Measurements from ENCODE around the gene DOCK4.

The DOCK4 gene

GRCh38 chr7:111744501-111745155 is 461.6 kb downstream of the DOCK4 start:
- DNase-seq, result no peak

- DNase-seq, result no peak
These were observed 462.9 kb downstream of the DOCK4 start for GRCh38 chr7:111743244-111743847.

DNA sequence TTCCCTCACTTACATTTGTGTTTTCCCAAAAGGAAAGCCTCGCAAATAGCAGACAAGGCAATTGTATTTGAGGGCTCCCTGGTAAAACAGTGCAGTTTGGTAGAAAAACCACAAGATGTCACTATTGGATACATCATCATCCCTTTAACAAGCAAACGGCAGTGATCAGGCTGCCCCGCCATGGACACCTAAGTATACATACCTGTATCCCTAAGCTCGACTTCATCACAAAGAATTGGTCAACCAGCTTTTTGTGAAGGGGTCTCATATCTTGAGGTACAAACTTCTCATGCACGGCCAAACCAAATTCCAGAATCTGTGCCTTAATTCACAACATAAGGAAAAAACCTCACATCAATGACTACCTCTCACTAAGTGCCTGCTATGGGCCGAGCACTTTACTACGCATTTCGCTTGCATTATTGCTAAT is 464.4 kb downstream of the DOCK4 start:
- DNase-seq, result no peak

GRCh38 chr7:111740942-111741341 is 465.3 kb downstream of the DOCK4 start:
- no peak for DNase-seq

DNA sequence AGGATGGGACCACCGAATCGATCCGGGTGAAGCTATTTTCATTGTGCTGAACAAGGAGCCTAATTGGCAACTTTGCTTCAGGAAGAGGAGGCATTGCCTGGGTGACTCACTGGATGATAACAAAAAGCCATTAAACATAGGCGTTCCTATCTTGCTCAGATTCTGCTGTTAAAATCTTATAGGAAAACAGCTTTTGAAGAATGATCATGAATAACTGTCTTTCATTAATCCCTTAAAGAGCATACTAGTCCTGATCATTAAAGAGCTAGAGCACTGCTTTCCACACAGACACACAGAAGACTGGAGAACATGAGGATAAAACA is 469.7 kb downstream of the DOCK4 start:
- no peak for DNase-seq

GRCh38 chr7:111735661-111736551 is 470.3 kb downstream of the DOCK4 start:
- no peak for DNase-seq

DNA sequence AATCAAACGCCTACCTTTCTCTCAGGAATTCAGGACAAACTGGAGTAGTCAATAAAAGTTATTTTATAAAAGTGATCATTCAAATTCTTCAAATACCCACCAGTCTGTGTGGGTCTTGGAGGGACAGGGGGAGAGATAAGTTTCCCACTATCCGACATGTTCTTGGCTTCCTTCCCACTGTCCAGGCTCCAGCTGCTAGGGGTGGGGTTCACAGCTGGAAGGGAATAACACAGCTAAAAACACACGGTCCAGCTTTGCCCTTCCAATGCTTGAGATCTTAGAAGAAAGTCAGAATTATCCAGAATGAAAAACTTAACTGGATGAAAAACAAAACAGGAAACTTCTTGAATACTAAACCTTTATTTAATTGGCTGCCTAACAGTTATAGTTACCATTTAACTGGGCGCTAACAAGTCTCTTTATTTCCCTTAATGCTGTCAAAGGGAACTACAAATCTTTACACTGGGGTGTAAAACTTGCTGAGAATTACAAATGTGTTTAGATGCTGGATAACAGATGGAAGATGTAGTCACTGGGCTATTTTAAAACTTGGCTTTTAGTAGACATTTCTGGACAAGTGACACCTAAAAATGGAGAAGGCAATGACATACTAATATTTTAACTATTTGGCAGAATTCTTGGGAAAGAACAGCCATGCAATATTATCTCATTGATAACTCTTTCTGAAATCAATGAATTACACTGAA is 471.1 kb downstream of the DOCK4 start:
- no peak for DNase-seq

DNA sequence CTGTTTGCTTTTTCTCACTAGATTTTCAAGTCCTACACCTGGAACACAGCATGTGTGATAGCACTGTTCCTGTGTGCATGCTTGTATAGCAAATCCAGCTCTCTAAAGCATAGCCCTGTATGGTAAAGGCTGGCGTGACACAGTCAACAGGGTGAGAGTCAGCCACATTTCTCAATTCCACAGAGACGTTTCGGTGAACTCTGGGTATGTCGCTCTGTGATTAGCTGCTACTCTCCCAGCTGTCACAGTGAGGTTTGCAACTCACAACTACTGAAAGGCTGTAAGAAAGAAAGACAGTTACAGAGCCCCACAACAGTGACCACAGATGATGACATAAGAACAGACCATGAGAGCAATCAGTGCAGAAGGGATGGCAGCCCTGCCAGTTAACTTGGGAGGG is 473.3 kb downstream of the DOCK4 start:
- no peak for DNase-seq

DNA sequence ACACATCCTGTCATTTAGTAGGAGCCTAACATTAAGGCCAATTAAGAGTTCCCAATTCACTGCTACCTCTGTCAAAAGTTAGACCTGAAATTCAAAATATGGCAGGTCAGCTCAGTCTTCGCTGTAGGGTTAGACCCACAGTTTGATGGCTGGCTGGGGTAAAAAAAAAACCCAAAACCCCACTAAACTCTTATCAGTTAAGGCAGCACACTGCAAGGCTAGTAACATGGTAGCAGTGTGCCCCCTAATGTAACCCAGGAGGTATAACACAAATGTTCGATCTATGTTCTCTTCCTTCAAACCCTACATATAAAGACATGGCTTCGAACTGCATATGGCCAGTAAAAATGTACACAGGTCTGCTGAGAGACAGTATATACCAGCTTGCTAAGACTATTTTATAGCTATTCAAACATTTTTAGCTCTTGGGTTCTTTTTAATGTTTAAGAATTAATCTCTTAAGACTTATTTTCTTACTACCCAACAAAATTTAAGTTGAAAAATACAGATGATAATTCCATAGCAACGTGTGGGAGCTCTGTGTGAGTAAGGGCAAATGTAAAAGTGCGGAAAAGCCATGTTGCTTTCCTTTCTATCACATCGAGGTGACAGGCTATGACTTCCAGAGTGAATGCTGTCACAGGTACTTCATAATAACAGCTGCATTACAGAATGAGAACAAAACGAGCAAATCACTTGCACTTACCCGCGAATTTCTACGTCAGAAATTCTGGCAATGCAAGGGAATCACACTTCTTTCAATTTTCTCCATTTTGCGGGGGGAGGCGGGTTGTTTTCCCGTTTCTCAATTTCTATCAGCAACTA is 475.5 kb downstream of the DOCK4 start:
- no peak for DNase-seq

DNA sequence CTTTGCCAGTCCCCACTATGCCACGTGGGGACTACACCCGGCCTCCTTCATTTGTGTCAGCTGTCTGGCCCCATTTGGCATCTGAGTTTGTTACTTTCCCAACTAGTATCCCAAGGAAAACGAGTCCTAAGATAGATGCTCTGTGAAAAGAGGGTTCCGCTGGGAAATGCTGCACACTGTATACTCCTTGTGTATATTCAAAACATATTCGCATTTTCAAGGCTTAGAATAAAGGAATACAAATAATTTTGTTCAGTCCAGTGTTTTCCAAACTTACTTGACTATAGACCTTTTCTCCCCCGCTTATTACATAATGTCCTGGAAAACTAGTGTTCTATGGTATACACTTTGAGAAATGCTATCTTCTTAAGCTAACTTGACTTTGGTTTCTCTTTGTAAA is 476.1 kb downstream of the DOCK4 start:
- DNase-seq, result no peak

GRCh38 chr7:111729483-111729882 is 476.7 kb downstream of the DOCK4 start:
- DNase-seq, result no peak

- DNase-seq, result no peak
These were observed 477.6 kb downstream of the DOCK4 start for GRCh38 chr7:111728635-111728995.

DNA sequence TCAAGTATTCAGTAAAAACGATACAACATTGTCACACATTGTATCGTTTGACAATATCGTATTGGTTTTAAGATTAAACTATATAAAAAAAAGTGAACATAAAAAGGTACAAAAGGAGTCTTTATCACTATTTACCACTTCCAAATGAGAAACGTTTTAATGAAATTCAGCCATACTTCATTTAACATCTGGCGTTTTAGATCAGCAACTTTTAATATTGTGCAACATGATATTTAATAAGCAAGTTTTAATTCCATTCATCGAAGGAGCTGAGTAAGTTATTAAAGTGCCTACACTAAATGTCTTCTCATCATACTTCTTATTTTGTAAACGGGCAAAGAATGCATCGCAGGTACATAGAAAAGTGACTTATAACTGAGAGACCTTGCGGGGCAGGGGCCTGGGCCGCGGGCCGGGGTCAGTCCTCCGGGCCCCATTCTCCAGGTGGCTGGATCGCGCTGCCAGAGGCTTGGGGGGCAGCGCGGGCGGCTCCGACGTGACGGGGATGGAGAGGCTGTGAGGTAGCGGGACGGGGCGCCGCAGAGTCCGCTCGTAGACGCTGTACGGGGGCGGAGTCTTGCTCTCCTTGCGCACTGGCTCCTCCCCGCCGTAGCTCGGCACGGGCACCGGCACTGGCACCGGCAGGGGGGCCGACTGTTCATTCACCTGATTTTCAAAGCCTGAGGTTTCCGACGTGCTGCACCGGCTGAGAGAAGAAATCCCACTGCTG is 478.1 kb downstream of the DOCK4 start:
- no peak for DNase-seq

DNA sequence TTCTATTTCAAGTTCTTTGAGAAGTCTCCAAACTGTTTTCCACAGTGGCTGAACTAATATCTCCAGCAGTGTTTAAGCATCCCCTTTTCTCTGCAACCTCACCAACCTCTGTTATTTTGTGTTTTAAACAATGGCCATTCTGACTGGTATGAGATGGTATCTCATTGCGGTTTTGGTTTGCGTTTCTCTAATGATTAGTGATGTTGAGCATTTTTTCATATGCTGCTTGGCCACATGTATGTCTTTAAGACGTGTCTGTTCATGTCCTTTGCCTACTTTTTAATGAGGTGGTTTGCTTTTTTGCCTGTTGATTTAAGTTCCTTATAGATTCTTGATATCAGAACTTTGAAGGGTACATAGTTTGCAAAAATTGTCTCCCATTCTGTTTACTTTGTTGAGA is 487.3 kb downstream of the DOCK4 start:
- no peak for DNase-seq

DNA sequence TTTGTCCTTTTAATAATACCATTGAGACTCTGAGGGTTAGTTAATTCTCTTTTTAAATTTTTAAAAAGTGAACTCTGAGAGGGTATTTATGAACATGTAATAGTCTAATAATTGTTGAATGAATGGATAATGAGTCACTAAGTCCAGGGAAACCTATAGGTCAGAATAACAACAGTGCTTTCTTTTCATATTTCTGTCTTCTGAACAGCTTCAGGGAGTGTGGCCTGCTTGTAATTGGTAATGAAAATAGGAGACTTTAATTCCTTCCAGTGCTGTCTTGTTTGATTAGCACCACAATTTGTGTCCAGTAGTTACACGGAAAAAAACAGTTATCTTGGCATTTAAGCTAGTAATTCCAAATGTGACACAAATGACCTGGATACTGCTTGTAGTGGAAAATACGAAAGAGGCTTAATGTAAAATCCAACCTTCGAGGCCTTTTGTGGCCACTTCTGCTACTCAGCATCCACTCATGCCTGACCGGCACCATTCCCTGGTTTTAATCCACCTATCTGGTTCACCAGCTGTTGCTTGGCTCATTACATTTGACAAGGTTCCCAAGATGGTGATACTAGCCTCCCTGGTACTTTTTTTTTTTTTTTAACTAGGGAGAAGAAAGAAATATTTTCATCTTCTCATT is 494.7 kb downstream of the DOCK4 start:
- no peak for DNase-seq

- DNase-seq, result no peak
These were observed 495.3 kb downstream of the DOCK4 start for GRCh38 chr7:111710839-111711380.

- no peak for DNase-seq
These were observed 498.1 kb downstream of the DOCK4 start for GRCh38 chr7:111708072-111708471.

GRCh38 chr7:111705807-111706206 is 500.4 kb downstream of the DOCK4 start:
- DNase-seq, result no peak

DNA sequence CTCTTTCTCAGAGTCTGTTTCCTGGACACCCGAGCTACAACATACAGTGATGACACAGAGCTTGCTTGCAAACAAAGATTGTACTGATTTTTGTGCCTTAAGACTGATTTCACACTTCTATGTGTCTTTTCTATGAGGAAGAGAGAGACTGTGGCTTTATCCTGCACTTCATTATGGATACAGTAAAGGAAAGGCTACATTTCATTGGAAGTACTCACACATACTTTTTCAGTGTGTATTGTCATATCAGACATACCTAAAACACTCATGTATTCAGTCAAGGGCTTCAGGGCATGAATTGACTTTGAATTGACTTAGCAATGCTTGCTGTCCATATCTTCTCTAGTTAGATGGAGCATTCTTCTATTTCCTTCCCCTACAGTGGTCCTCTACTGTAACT is 508.4 kb downstream of the DOCK4 start:
- DNase-seq, result no peak

GRCh38 chr7:111694376-111694775 is 511.8 kb downstream of the DOCK4 start:
- no peak for DNase-seq
